ENCODE results near the gene ANKRD13D.

The ANKRD13D gene

DNA sequence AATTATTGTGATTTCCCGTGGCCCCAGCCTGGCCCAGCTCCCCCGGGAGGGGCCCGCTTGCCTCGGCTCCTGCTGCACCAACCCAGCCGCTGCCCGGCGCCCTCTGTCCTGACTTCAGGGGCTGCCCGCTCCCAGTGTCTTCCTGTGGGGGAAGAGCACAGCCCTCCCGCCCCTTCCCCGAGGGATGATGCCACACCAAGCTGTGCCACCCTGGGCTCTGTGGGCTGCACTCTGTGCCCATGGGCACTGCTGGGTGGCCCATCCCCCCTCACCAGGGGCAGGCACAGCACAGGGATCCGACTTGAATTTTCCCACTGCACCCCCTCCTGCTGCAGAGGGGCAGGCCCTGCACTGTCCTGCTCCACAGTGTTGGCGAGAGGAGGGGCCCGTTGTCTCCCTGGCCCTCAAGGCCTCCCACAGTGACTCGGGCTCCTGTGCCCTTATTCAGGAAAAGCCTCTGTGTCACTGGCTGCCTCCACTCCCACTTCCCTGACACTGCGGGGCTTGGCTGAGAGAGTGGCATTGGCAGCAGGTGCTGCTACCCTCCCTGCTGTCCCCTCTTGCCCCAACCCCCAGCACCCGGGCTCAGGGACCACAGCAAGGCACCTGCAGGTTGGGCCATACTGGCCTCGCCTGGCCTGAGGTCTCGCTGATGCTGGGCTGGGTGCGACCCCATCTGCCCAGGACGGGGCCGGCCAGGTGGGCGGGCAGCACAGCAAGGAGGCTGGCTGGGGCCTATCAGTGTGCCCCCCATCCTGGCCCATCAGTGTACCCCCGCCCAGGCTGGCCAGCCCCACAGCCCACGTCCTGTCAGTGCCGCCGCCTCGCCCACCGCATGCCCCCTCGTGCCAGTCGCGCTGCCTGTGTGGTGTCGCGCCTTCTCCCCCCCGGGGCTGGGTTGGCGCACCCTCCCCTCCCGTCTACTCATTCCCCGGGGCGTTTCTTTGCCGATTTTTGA is 3.3 kb upstream of the ANKRD13D start:
- no peak for DNase-seq (ENCODE audit: low spot score)

DNA sequence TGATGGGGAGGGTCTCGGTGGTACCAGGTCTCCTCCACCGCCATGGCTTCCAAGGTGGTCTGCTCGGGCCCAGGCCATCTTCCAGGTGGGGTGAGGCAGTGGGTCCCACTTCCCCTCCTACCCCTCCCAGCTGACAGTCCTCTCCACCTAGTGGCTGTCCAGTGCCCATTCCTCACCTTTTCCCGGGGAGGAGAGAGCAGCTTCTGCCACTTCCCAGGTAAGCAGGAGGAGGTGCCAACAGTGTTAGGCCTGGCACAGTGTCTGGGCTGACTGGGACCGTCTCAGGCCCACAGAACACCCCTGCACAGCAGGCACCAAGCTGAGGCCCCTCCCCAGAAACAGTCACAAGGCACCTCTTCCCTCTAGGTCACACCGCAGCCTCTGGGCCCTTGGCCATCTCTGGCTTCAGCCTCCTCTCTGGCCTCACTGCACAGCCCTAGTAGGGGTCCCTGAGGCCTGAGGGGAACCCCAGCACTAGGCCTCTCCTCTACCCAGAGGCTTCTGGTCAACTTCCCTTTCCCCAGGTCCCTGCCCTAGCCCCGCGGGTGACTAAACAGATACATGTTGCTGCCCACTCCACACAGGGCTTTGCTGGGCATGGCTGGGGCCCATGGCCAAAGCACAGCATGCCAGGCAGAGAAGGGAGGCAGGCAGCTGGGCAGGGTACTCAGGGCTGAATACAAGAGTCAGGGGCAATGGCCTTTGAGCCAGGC is 2.3 kb upstream of the ANKRD13D start:
- no peak for DNase-seq (ENCODE audit: low spot score)

DNA sequence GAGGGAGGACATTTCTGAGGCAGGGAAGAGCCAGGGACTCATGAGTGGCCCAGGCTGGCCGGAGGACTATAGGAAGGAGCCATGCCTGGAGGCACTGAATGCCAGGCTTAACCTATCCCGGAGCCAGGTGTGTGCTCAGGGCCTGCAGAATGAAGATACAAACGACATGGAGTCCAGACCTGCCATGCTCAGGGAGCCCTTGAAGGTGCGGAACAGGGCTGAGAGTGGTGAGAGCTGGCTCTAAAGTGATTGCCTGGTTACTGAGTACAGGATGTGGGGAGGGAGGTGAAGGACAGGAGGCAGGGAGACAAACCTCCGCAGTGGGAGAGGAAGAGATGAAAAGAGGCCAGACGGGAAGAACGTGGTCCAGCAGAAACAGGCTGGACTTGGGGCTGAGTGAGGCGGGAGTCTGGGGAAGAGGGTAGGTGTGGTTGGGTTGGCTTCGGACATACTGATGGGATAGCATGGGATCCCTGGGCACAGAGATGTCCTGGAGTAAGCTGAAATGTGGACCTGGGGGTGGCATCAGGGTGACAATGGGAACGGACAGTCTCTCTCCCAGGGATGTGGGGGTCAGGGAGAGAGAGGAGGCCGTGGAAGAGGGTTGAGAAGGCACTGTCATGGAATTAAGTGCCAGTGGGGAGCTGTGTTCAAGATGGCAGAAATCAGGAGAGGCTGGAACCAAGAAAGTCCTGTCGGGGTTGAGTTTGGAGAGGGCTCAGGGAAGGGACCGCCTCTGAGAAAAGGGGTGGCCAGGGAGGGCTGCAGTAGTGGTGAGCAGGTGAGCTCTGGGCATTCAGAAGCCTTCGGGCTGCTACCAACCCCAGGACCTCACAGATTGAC is 1.5 kb upstream of the ANKRD13D start:
- DNase-seq (ENCODE audit: low spot score), result no peak

DNA sequence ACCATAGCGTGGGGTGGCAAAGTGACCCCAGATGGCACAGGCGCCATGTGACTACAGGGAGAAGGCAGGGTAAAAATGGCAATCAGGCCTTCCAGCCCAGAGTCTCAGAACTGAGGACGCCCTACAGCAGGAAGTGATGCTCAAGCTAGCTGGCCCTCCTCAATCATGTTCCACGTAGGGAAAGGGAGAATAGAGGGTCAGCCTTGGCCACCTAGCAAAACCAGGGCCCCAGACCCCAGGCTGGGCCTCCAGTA is 978 bp upstream of the ANKRD13D start:
- DNase-seq (ENCODE audit: low spot score), result no peak

DNA sequence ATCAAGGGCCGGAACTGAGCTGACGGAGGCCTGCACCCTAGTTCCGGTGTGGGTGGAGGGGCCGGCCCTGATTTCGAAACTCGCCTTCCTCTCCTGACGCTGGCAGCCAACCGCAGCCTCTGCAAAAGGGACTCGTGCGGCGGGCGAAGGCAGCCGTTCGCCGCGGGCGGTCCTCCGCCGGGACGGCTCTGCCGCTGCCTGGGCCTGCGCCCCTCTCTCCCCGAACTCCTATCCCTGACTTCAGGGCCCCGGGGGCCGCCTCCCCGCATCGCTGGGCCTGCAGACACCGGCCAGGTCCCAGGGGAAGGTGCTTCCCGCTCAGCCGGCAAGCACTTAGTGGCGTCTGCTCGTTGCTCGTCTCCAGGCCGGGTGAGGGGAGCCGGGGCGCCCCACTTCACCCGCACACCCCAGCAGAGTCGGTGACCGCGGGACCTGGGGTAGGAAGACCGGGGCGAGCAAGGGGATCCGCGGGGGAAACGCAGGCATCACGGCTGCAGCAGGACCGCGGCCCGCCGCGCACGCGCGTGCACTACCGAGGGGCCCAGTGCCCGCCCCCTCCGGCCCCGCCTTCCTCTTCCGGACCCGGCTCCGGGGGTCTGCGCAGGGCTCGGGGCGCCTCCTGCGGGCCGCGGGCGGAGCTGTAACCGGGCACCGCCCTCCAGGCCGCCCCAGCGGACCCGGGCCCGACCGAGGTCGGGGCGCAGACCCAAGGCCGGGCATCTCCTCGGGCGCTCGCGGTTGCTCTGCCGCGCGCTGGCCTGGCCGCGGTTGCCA is 464 bp upstream of the ANKRD13D start:
- peak; percentile 86 for DNase-seq (ENCODE audit: low spot score)

DNA sequence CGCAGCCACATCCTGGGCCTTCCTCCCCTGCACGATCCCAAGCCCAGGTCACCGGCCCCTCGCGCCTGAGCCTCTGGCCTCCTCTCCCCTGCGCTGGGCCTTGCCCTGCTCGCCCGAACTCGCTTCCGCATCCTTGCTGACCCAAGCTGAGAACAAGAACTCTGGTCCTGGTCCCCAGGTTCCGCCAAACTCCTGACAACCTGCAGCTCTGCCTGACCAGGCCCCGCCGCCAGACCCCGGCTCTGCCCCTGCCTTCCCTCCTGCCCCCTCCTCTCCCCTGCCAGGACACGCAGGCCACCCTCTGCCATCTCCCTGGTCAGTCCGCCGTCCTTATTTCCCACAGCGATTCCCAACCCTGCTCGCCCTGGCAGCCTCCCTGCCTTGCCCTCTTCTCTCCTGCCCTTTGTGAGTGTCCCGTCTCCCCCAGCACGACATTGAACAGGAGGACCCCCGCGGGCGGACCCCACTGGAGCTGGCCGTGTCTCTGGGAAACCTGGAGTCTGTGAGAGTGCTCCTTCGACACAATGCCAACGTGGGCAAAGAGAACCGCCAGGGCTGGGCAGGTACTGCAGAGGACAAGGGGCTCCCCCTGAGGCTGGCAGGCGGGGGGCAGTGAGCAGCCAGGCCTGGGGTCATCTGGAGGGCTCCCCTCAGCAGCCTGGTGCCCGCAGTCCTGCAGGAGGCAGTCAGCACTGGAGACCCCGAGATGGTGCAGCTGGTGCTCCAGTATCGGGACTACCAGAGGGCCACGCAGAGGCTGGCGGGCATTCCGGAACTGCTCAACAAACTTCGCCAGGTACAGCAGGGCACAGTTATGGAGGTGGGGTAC is 762 bp downstream of the ANKRD13D start:
- DNase-seq (ENCODE audit: low spot score), result no peak

DNA sequence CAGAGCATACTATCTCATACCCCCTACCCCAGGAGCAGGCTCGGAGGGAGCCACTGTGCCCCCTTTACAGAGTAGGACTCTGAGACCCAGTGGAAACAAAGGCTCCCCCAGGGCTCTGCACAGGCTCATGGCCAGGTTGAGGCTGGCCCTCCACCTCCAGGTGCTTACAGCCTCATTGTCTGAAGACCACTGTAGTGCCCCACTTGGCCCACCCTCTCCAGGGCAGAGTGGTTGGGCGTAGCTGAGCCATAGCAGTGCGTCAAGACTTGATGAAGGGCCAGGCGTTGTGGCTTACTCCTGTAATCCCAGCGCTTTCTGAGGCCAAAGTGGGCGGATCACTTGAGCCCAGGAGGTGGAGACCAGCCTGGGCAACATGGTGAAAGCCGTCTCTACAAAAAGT is 1.7 kb downstream of the ANKRD13D start:
- no peak for DNase-seq (ENCODE audit: low spot score)

DNA sequence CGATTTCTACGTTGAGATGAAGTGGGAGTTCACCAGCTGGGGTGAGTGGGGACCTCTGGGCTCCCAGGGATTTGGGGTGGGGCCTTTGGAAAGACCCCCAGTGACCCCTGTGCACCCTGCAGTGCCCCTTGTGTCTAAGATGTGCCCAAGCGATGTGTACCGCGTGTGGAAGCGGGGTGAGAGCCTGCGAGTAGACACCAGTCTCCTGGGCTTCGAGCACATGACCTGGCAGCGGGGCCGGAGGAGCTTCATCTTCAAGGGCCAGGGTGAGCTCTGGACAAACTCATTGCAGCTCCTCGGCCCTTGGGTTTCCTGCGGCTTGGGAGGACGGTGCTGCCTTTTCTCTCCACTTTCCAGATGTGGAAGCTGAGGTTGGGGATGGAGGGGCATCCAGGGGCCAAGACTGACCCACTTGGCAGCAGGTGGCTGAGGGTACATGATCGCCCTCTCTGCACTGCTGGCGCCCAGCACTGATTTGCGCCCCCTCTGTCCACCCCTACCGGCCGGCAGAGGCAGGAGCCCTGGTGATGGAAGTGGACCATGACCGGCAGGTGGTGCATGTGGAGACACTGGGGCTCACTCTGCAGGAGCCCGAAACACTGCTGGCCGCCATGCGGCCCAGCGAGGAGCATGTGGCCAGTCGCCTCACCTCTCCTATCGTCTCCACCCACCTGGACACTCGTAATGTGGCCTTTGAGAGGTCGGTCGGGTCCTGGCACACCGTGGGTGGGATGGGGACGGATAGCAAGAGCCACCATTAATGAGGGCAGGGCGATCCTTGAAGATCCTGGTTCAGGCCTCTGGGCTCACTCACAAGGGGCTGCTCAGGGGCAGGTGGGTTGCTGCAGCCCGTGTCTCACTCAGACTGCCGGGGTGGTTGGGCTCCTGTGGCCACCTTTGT is 2.6 kb downstream of the ANKRD13D start:
- no peak for DNase-seq (ENCODE audit: low spot score)

DNA sequence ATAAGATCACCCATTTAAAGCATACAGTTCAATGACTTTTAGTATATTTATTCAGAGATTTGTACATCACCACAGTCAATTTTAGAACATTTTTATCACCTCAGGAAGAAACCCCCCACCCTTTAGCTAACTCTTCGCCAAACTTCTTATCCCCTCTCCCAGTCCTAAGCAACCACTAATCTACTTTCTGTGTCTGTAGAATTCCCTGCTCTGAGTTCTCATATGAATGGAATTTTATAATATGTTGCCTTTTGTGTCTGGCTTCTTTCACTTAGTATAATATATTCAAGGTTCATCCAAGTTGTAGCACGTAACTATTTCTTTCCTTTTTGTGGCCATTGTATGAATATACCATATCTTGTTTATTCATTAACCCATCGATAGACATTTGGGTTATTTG is 3.6 kb downstream of the ANKRD13D start:
- DNase-seq (ENCODE audit: low spot score), result no peak

DNA sequence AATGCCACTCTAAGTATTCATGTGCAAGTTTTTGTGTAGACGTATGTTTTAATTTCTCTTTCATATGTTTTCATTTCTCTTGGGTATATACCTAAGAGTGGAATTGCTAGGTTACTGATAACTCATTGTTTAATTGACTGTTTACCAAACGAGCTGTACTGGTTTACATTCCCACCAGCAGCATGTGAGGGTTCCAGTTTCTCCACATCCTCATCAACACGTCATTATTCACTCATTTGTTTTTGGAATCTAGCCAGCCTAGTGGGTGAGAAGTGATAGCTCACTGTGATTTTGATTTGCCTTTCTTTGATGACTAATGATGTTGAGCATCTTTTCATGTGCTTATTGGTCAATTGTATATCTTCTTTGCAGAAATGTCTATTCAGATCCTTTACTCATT is 4.0 kb downstream of the ANKRD13D start:
- DNase-seq (ENCODE audit: low spot score), result no peak

DNA sequence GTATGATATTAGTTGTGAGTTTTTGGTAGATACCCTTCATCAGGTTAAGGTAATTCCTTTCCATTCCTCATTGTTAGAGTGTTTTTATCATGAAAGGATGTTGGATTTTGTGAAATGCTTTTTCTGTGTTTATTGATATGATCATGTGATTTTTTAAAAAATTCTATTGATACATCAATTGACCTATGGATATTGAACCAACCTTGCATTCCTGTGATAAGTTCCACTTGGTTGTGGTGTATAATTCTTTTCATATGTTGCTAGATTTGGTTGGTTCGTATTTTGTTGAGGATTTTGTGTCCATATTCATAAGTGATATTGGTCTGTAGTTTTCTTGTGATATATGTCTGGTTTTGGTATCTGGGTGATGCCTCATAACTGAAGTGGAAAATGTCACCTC is 6.7 kb downstream of the ANKRD13D start:
- DNase-seq (ENCODE audit: low spot score), result no peak

DNA sequence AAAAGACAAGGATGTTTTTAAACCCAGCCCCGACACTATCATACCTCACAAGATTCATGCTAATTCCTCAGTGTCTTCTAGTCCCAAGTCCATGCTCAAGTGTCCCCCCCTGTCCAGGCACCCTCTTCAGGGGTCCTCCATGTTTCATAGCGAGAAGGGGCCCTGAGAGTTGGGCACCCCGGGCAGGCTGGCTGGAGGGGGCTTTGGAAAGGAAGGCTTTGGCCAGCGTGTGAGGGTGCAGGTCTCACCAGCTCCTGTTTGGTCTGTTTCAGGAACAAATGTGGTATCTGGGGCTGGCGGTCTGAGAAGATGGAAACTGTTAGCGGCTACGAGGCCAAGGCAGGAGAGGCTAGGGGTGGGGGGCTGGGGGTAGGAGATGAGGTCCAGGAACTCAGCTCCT is 9.7 kb downstream of the ANKRD13D start:
- DNase-seq (ENCODE audit: low spot score), result no peak

DNA sequence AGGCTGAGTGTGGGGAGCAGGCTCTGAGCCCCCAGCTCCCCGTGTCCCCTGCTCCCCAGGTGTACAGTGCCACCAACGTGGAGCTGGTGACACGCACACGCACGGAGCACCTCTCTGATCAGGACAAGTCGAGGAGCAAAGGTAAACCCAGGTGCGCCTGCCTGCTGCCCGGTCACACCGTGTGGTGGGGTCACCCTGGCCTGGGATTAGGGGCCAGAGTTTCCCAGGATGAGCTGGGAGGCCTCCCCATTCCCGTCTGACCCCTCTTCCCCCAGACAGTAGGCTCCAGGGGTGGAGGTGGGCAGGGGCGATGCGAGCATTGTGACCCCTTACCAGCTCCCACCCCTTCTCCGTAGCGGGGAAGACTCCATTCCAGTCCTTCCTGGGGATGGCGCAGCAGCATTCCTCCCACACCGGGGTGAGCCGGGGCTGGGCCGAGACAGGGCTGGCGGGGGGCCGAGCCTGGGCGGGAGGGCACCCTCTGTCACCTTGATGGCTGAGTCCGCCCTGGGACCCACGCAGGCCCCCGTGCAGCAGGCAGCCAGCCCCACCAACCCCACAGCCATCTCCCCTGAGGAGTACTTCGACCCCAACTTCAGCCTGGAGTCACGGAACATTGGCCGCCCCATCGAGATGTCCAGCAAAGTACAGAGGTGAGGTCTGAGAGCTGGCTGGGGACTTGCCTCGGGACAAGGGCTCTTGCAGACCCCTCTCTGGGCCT is 10.5 kb downstream of the ANKRD13D start:
- no peak for DNase-seq (ENCODE audit: low spot score)

DNA sequence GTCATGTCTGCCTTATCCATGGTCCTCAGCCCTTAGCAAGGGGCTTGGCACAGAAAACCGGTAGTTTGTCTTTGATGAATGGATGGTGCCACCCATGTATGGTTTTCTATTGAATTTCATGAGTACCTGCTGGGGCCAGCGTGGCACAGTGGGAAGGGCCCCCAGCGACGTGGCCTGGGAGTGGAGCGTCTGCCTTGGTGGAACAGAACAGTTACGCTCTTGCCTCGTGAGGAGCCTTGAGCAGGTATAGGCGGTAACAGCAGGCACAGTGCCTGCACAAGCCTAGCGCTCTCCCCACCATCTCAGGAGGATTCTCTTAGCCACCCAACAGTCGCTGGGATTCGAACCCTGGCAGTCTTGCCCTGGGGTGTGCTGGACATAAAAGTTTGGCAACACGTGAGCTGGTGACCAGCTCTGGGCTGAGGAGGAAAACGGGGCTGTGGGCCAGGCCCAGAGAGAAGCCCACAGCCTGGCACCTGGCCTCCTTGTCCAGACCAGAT is 11.2 kb downstream of the ANKRD13D start:
- no peak for DNase-seq (ENCODE audit: low spot score)

DNA sequence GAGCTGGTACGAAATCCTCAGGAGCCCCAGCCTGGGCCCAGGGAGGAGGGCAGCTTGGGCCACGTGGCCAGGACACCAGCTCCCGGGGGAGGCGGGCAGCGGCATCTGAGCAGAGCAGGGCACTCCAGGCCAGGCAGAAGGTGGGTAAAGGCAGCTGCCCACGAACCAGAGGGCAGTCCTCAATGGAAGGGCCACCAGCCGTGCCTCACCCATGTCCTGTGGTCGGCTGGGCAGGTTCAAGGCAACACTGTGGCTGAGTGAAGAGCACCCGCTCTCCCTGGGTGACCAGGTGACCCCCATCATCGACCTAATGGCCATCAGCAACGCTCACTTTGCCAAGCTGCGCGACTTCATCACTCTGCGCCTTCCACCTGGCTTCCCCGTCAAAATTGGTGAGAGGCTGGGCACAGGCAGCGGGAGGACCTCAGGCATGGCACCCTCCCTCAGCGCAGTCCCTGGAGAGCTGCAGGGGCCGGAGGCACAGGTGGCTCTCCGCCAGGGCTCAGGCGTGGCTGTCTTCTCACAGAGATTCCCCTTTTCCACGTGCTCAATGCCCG is 11.7 kb downstream of the ANKRD13D start:
- DNase-seq (ENCODE audit: low spot score), result no peak

DNA sequence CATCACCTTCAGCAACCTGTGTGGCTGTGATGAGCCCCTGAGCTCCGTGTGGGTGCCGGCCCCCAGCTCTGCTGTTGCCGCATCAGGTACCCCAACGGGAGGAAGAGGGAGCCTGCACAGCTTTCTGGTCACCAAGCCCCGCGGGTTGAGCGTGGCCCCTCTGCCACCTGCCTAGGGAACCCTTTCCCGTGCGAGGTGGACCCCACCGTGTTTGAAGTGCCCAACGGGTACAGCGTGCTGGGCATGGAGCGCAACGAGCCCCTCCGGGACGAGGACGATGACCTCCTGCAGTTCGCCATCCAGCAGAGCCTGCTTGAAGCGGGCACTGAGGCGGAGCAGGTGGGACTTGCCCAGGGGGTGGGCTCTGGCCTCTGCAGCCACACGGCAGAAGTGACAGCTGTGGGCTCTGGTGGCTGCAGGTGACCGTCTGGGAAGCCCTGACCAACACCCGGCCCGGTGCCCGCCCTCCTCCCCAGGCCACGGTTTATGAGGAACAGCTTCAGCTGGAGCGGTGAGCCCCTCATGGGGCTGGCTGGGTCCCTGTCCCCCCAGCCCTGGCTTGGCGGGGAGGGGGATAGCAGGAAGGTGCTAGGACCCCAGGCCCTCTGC is 12.3 kb downstream of the ANKRD13D start:
- DNase-seq (ENCODE audit: low spot score), result no peak

DNA sequence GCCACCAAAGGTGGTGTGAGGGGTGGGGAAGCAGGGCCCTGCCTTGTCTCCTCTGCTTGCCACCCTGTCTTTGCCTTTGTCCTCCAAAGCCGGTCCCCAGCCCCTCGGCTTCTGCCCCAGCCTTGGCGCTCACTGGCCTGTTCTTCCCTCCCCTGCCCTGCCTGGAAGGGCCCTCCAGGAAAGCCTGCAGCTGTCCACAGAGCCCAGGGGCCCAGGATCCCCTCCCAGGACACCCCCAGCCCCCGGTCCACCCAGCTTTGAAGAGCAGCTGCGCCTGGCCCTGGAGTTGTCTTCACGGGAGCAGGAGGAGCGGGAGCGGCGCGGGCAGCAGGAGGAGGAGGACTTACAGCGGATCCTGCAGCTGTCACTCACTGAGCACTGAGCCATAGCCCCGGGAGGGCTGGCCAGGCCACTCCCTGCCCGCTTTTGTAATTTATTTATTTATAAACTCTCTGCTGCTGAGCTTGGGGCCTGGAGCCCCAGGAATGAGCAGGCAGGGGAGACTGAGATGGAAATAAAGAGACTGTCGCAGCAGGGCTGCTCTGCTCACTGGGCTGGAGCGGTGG is 12.9 kb downstream of the ANKRD13D start:
- peak; percentile 56 for DNase-seq (ENCODE audit: low spot score)

DNA sequence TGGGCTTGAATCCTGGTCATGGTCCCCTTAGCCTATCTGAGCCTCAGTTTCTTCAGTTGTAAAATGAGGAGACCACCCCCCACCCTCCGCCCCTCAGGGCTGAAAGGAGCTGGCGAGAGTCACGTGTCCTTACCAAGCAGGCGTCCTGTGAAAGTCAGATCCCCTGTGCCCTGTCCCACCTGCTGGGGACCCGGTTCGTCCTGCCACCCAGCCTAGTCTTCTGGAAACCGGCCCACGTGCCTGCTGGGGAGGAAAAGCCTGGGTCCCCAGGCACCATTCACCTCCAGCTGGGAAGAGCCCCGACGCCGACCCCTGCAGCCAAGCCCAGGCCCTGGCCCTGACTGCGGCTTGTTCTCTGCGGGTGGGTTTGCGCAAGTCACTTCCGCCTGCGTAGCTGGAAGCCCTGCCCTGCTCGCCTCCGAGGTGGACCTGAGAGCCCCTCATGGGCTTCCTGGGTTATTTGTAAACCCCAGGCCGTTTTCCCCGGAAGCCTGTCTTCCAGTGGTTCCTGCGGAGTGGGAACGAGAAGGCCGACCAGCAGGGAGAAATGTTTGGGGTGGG is 13.5 kb downstream of the ANKRD13D start:
- no peak for DNase-seq (ENCODE audit: low spot score)

All from Ammon's horn (tissue), 1 donor.